HCT116 (cell line): Measurements from ENCODE around the gene NRN1. TPM values are rescaled to one million over a fixed set of nuclear protein-coding genes. Genes with fewer than 3 reads are reported as not detected.
A peak's percentile ranks its signal among the peaks of the same experiment; 100 is the strongest.

Experiments
- ATAC-seq: fragments of 200-7000 bp; cut with Tn5 transposase; 2 replicates; pipeline ENCODE4 v1.9.1; 2020; ENCODE audit warnings: mild to moderate bottlenecking, moderate library complexity
- BruUV-seq: library from RNA; stranded (reverse); fragments of 400-500 nt; replicated peaks from 2 replicates; lab custom pipeline; 2021; lab: Mats Ljungman, UMichigan
- CTCF ChIA-PET: fragments of 300-600 bp; sonication (Branson Sonifier 250); formaldehyde crosslinking; loops from one replicate; lab custom pipeline; 2021; ENCODE audit warnings: antibody characterized with exemption; lab: Charles Lee
- POLR2A ChIA-PET: fragments of 300-600, 350-600 bp; sonication (Branson Sonifier 250); formaldehyde crosslinking; loops from one replicate; lab custom pipeline; 2021; ENCODE audit warnings: antibody characterized with exemption; lab: Charles Lee
- RAD21 ChIA-PET, 2 experiments: fragments of 300-600 bp; sonication (Branson Sonifier 250); formaldehyde crosslinking; loops; one replicate each; lab custom pipeline; 2023; ENCODE audit warnings: low total read pairs in 2 of 2; ENCODE audit not compliant: uncharacterized antibody in 2 of 2, unreplicated experiment in 2 of 2, low non-redundant PET in 1 of 2; lab: Charles Lee
- DNase-seq: peaks from one replicate; pipeline ENCODE4 v3.0.0-alpha.2; 2010; ENCODE audit warnings: low read depth, low spot score
- H2AFZ ChIP-seq: fragments of 200-600 bp; shearing (Covaris generic), sonication (generic); 2 replicates; pipeline ENCODE4 v1.6.1; 2017; ENCODE audit warnings: low read depth, mixed run types, mixed read lengths, antibody characterized with exemption, low read length; ENCODE audit not compliant: poor library complexity, severe bottlenecking
- H3K27ac ChIP-seq: 2 replicates; pipeline ENCODE4 v1.5.1; 2012; ENCODE audit warnings: low read depth, low read length
- H3K27me3 ChIP-seq: fragments of 200-600 bp; sonication (generic); 2 replicates; pipeline ENCODE4 v1.6.1; 2016; ENCODE audit warnings: mixed run types, low read length, mixed read lengths; ENCODE audit not compliant: insufficient read depth
- H3K36me3 ChIP-seq, 2 experiments: fragments of 200-500 bp in 1 of 2; fragments of 200-600 bp in 1 of 2; sonication (Bioruptor generic) in 1 of 2; sonication (generic) in 1 of 2; 2 replicates each; pipeline versions ENCODE4 v1.5.1 to v1.6.1; 2014 to 2016; ENCODE audit warnings: low read length in 2 of 2, inconsistent platforms in 1 of 2, mixed read lengths in 1 of 2, mixed run types in 1 of 2; ENCODE audit not compliant: insufficient read depth in 2 of 2, control insufficient read depth in 1 of 2
- H3K4me1 ChIP-seq, 2 experiments: fragments of 200-600 bp in 1 of 2; sonication (generic) in 1 of 2; 2 replicates each; pipeline versions ENCODE4 v1.5.1 to v1.6.1; 2012 to 2017; ENCODE audit warnings: low read length in 2 of 2, inconsistent platforms in 1 of 2, mild to moderate bottlenecking in 1 of 2, mixed read lengths in 1 of 2, mixed run types in 1 of 2, moderate library complexity in 1 of 2; ENCODE audit not compliant: insufficient read depth in 2 of 2, control insufficient read depth in 1 of 2
- H3K4me2 ChIP-seq: fragments of 200-600 bp; sonication (generic); 2 replicates; pipeline ENCODE4 v1.6.1; 2017; ENCODE audit warnings: mixed run types, low read length, mixed read lengths
- H3K4me3 ChIP-seq, 2 experiments: fragments of 200-600 bp in 1 of 2; sonication (generic) in 1 of 2; replicated peaks in 1 of 2; 2 replicates each; pipeline ENCODE4 v1.5.1; 2011 to 2016; ENCODE audit warnings: low read length in 2 of 2, control low read depth in 1 of 2, low read depth in 1 of 2, mild to moderate bottlenecking in 1 of 2, mixed read lengths in 1 of 2, mixed run types in 1 of 2
- H3K79me2 ChIP-seq: fragments of 200-600 bp; sonication (generic); 2 replicates; pipeline ENCODE4 v1.6.1; 2017; ENCODE audit warnings: mild to moderate bottlenecking, mixed run types, low read length, moderate library complexity, mixed read lengths; ENCODE audit not compliant: insufficient read depth
- H3K9ac ChIP-seq: fragments of 200-600 bp; sonication (generic); 2 replicates; pipeline ENCODE4 v1.6.1; 2016; ENCODE audit warnings: low read length, mixed read lengths
- H3K9me2 ChIP-seq: fragments of 200-600 bp; sonication (generic), shearing (Covaris generic); 2 replicates; pipeline ENCODE4 v1.6.1; 2017; ENCODE audit warnings: mixed run types, mild to moderate bottlenecking, moderate library complexity; ENCODE audit not compliant: insufficient read depth
- H3K9me3 ChIP-seq, 2 experiments: fragments of 200-500 bp in 1 of 2; fragments of 200-600 bp in 1 of 2; sonication (Bioruptor generic) in 1 of 2; sonication (generic) in 1 of 2; 2 replicates each; pipeline ENCODE4 v1.6.1; 2014 to 2017; ENCODE audit warnings: low read length in 2 of 2, mixed read lengths in 2 of 2, inconsistent platforms in 1 of 2, low read depth in 1 of 2, mild to moderate bottlenecking in 1 of 2, mixed run types in 1 of 2, moderate library complexity in 1 of 2; ENCODE audit not compliant: control insufficient read depth in 1 of 2, insufficient read depth in 1 of 2
- H4K20me1 ChIP-seq: fragments of 200-600 bp; sonication (generic), shearing (Covaris generic); 2 replicates; pipeline ENCODE4 v1.6.1; 2017; ENCODE audit warnings: mixed run types, mild to moderate bottlenecking, moderate library complexity; ENCODE audit not compliant: insufficient read depth
- EGR1 ChIP-seq: IDR thresholded peaks from 2 replicates; pipeline ENCODE4 v1.6.1; 2012; ENCODE audit warnings: low read depth
- ELF1 ChIP-seq: IDR thresholded peaks from 2 replicates; pipeline ENCODE4 v1.6.1; 2012; ENCODE audit warnings: low read depth, borderline replicate concordance
- EZH2phosphoT487 ChIP-seq: fragments of 200-600 bp; IDR thresholded peaks from 2 replicates; pipeline ENCODE4 v1.6.1; 2018; ENCODE audit warnings: antibody characterized with exemption, borderline replicate concordance
- POLR2A ChIP-seq: IDR thresholded peaks from 2 replicates; pipeline ENCODE4 v1.7.0; 2011; ENCODE audit warnings: borderline replicate concordance; ENCODE audit not compliant: insufficient read depth, insufficient read length; ENCODE audit errors: extremely low read depth
- POLR2AphosphoS5 ChIP-seq: IDR thresholded peaks from 2 replicates; pipeline ENCODE4 v1.6.1; 2011; ENCODE audit warnings: mild to moderate bottlenecking, low read depth, low read length, moderate library complexity
- RAD21 ChIP-seq: IDR thresholded peaks from 2 replicates; pipeline ENCODE4 v1.6.1; 2012; ENCODE audit warnings: low read depth, mild to moderate bottlenecking
- SP1 ChIP-seq: IDR thresholded peaks from 2 replicates; pipeline ENCODE4 v1.6.1; 2012; ENCODE audit warnings: low read depth
- SRF ChIP-seq: IDR thresholded peaks from 2 replicates; pipeline ENCODE4 v1.6.1; 2012; ENCODE audit warnings: low read depth
- TCF7L2 ChIP-seq: IDR thresholded peaks from 2 replicates; pipeline ENCODE4 v1.7.0; 2011; ENCODE audit warnings: borderline replicate concordance, inconsistent platforms; ENCODE audit not compliant: insufficient read depth, insufficient read length; ENCODE audit errors: extremely low read depth
- YY1 ChIP-seq: IDR thresholded peaks from 2 replicates; pipeline ENCODE4 v1.6.1; 2011; ENCODE audit warnings: low read length, low read depth, moderate library complexity, mild to moderate bottlenecking; ENCODE audit not compliant: insufficient replicate concordance; ENCODE audit errors: extremely low read depth
- ZFX ChIP-seq: fragments of 450-650 bp; IDR thresholded peaks from 2 replicates; pipeline ENCODE4 v1.6.1; 2017
- intact Hi-C: fragments of 100-400 bp; cut with micrococcal nuclease; formaldehyde crosslinking; loops from 2 replicates; pipeline ENCODE4 v1.10.0; 2022
- total RNA-seq: library from RNA; stranded (reverse); gene quantifications from one replicate; pipeline ENCODE4 v1.2.1, GENCODE V29; 2021; ENCODE audit not compliant: unreplicated experiment
- TF ChIP-seq, protein P1 (sequence below): IDR thresholded peaks from 2 replicates; pipeline ENCODE4 v1.6.1; 2012
- TF ChIP-seq, protein P2 (sequence below), 3 experiments: fragments of 200-600 bp in 1 of 3; sonication (generic) in 1 of 3; IDR thresholded peaks in 2 of 3; conservative IDR thresholded peaks in 1 of 3; 2 replicates each; pipeline ENCODE4 v1.5.1; 2012 to 2017; ENCODE audit warnings: low read depth in 2 of 3, low read length in 2 of 3, antibody characterized with exemption in 1 of 3, borderline replicate concordance in 1 of 3, control low read depth in 1 of 3, mild to moderate bottlenecking in 1 of 3, mixed read lengths in 1 of 3, mixed run types in 1 of 3, moderate library complexity in 1 of 3; ENCODE audit not compliant: insufficient read depth in 1 of 3
- TF ChIP-seq, protein P3 (sequence below): IDR thresholded peaks from 2 replicates; pipeline ENCODE4 v1.6.1; 2011; ENCODE audit warnings: mild to moderate bottlenecking, low read length, moderate library complexity; ENCODE audit not compliant: insufficient replicate concordance; ENCODE audit errors: extremely low read depth

Gene NRN1
- total RNA-seq, 1 experiment from 2014 or later: not detected

DNA sequence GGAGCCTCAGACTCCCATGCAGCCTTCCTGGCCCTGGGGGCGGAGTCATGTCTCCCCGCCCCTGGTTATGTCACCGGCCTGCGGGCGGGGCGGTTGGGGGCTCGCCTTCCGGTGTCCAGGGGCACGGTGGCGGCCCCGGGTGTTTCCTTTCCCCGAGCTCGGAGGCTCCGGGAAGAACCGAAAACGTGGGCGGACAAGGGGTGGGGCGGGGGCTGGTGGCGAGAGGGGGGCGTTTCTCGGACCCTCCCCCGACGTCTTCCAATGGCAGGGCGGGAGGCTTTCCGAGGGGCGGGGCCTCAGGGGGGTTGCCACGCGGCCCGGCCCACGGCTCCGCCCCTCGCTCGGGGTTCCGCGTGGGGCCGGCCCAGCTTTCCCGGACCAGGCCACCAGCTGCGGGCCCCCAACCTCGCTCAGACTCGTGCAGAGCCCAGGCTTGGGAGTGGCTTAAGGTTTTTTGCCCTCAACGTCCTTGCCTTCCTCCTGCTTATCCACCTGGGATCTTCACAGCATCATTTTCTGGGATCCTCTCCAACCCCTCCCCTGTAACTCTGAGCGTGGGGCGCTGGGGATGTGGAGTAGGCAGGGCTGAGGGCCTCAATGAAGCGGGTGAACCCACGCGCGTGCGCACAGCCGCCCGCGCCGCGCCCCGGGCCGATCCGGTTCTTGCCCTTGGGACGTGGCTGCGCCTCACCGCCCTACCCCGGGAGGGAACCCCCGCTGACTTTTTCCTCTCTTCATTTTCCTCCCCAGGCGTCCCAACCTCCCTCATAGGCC is 2.1 kb upstream of the NRN1 start:
- POLR2A ChIA-PET: no interaction called here
- peak overlapping the region; percentile 92 for H3K4me2 ChIP-seq

More for the DNA sequence above, 2.1 kb upstream of the NRN1 start:
- ATAC-seq (peak; percentile 95), DNase-seq (peak; percentile 36)
- CTCF ChIA-PET: interaction anchor here (1.0 to 1.2 kb wide), 2 partner anchors 9 to 117 kb away, joined by 3 read pairs; no protein-coding TSS in a partner anchor
- H4K20me1 ChIP-seq: no peaks in the 10 kb centered on the region
- H3K9me3 ChIP-seq: no peaks in the 10 kb centered on the region
- intact Hi-C loops: no loop called here
- H3K9ac ChIP-seq: peak overlapping the region; percentile 50
- H3K36me3 ChIP-seq: no peaks in the 10 kb centered on the region
- peak overlapping the region; percentile 48 to 61 for H3K4me3 ChIP-seq
- TF ChIP-seq ELF1: no peak
- TF ChIP-seq SP1: peak; percentile 58; the same call in 1 of the 2 replicates
- no peak for TF ChIP-seq TCF7L2
- no peak for TF ChIP-seq YY1
- peak; percentile 71 for TF ChIP-seq EGR1
- TF ChIP-seq, protein P1, sequence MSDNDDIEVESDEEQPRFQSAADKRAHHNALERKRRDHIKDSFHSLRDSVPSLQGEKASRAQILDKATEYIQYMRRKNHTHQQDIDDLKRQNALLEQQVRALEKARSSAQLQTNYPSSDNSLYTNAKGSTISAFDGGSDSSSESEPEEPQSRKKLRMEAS: no peak
- no peak for TF ChIP-seq RAD21
- TF ChIP-seq, protein P2, sequence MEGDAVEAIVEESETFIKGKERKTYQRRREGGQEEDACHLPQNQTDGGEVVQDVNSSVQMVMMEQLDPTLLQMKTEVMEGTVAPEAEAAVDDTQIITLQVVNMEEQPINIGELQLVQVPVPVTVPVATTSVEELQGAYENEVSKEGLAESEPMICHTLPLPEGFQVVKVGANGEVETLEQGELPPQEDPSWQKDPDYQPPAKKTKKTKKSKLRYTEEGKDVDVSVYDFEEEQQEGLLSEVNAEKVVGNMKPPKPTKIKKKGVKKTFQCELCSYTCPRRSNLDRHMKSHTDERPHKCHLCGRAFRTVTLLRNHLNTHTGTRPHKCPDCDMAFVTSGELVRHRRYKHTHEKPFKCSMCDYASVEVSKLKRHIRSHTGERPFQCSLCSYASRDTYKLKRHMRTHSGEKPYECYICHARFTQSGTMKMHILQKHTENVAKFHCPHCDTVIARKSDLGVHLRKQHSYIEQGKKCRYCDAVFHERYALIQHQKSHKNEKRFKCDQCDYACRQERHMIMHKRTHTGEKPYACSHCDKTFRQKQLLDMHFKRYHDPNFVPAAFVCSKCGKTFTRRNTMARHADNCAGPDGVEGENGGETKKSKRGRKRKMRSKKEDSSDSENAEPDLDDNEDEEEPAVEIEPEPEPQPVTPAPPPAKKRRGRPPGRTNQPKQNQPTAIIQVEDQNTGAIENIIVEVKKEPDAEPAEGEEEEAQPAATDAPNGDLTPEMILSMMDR (IDR thresholded peaks at IDR 0.05 in 2 of 3, conservative IDR thresholded peaks at IDR 0.05 in 1 of 3; ENCODE audit: borderline replicate concordance in 1 of 3, insufficient read depth in 1 of 3, low read depth in 2 of 3, low read length in 2 of 3): no peak
- no peak for TF ChIP-seq ZFX
- no peak for TF ChIP-seq SRF
- no peak for TF ChIP-seq POLR2A
- TF ChIP-seq EZH2phosphoT487: no peak
- peak; percentile 64 for TF ChIP-seq POLR2AphosphoS5
- TF ChIP-seq, protein P3, sequence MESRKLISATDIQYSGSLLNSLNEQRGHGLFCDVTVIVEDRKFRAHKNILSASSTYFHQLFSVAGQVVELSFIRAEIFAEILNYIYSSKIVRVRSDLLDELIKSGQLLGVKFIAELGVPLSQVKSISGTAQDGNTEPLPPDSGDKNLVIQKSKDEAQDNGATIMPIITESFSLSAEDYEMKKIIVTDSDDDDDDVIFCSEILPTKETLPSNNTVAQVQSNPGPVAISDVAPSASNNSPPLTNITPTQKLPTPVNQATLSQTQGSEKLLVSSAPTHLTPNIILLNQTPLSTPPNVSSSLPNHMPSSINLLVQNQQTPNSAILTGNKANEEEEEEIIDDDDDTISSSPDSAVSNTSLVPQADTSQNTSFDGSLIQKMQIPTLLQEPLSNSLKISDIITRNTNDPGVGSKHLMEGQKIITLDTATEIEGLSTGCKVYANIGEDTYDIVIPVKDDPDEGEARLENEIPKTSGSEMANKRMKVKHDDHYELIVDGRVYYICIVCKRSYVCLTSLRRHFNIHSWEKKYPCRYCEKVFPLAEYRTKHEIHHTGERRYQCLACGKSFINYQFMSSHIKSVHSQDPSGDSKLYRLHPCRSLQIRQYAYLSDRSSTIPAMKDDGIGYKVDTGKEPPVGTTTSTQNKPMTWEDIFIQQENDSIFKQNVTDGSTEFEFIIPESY: no peak
- H3K27me3 ChIP-seq: peaks cover 16% of the 10 kb centered on the region; the same call in 1 of the 2 replicates
- peak overlapping the region; percentile 28; the same call in 1 of the 2 replicates for H3K27ac ChIP-seq
- BruUV-seq: no TSS peak
- H3K9me2 ChIP-seq: no peaks in the 10 kb centered on the region
- peak overlapping the region; percentile 61 for H2AFZ ChIP-seq
- H3K4me1 ChIP-seq: peaks cover 5 to 15% of the 10 kb centered on the region in 2 experiments; a peak in 2 of 4 replicates
- H3K79me2 ChIP-seq: no peaks in the 10 kb centered on the region
- RAD21 ChIA-PET: no interaction called here
